Stimulated activated naive B cell treated with anti-CD40 and anti-IgM and Interleukin-4, amounts not matched to agents 10 μg/mL and 1 μg/mL and 100 μg/mL, for 72 hours (primary cell): Measurements from ENCODE around the gene ECPAS.
"Not testable (repeated sequence)": the region's sequence is repeated elsewhere in the genome, so short reads cannot be mapped to it uniquely, and the experiment has no call there.

ENCODE experiments used
- ATAC-seq, 2 donors: fragments of 150-1000 bp; cut with Tn5 transposase; replicated peaks; 2 replicates each; pipeline ENCODE4 v1.10.0; 2021; ENCODE audit warnings: moderate library complexity in 1 of 2
- DNase-seq: peaks from one replicate; pipeline ENCODE4 v3.0.0; 2021
- H3K27ac Mint-ChIP-seq: one replicate; pipeline ENCODE4 v1.8.0; 2022; ENCODE audit warnings: mild to moderate bottlenecking, mixed read lengths
- H3K27me3 Mint-ChIP-seq, 2 donors: one replicate each; pipeline ENCODE4 v1.8.0; 2022; ENCODE audit warnings: mixed read lengths in 2 of 2
- H3K36me3 Mint-ChIP-seq, 2 donors: one replicate each; pipeline ENCODE4 v1.8.0; 2022; ENCODE audit warnings: mixed read lengths in 2 of 2, mild to moderate bottlenecking in 1 of 2
- H3K4me1 Mint-ChIP-seq, 2 donors: one replicate each; pipeline ENCODE4 v1.8.0; 2022; ENCODE audit warnings: mixed read lengths in 2 of 2, mild to moderate bottlenecking in 1 of 2
- H3K4me3 Mint-ChIP-seq, 2 donors: one replicate each; pipeline ENCODE4 v1.8.0; 2022; ENCODE audit warnings: mild to moderate bottlenecking in 2 of 2, mixed read lengths in 2 of 2, moderate library complexity in 1 of 2
- H3K9me3 Mint-ChIP-seq, 2 donors: one replicate each; pipeline ENCODE4 v1.8.0; 2022; ENCODE audit warnings: mixed read lengths in 2 of 2, mild to moderate bottlenecking in 1 of 2

Gene ECPAS

GRCh38 chr9:111501005-111501562 lies 16.9 kb upstream of the ECPAS start:
- Mint-ChIP-seq H3K4me1 (no peaks in the 10 kb centered on the region), H3K4me3 (no peak overlapping the region), H3K27me3 (peaks cover 8 to 14% of the 10 kb centered on the region in 2 donors), H3K9me3 (no peaks in the 10 kb centered on the region), H3K36me3 (no peaks in the 10 kb centered on the region), H3K27ac (no peak overlapping the region)
- DNase-seq (no peak), ATAC-seq (no peak)

DNA sequence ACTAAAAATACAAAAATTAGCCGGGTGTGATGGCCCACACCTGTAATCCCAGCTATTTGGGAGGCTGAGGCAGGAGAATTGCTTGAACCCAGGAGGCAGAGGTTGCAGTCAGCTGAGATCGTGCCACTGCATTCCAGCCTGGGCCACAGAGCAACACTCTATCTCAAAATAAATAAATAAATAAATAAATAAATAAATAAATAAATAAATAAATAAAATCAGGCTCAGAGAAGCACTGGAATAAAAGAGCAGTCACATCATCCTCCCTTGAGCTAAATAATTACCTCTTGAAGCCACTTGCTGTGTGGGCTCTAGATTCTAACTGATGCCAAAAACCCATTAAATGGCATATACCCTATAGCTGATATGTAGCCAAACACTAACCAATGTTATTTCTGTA lies 13.0 kb upstream of the ECPAS start:
- not testable (repeated sequence) for H3K36me3 Mint-ChIP-seq, ATAC-seq, DNase-seq, H3K27ac Mint-ChIP-seq, H3K4me3 Mint-ChIP-seq, H3K9me3 Mint-ChIP-seq, H3K4me1 Mint-ChIP-seq
- H3K27me3 Mint-ChIP-seq: peaks cover 6 to 14% of the 10 kb centered on the region in 2 donors

GRCh38 chr9:111484572-111484894 lies 350 bp upstream of the ECPAS start:
- no peak for DNase-seq
- ATAC-seq: no peak
- H3K36me3 Mint-ChIP-seq: peaks cover 5 to 7% of the 10 kb centered on the region in 2 donors
- peaks cover 16 to 27% of the 10 kb centered on the region in 2 donors for H3K4me1 Mint-ChIP-seq
- H3K4me3 Mint-ChIP-seq: peak overlapping the region; percentile 86 to 92
- H3K9me3 Mint-ChIP-seq: no peaks in the 10 kb centered on the region
- peak overlapping the region; percentile 92 for H3K27ac Mint-ChIP-seq
- peaks cover 8 to 9% of the 10 kb centered on the region in 2 donors for H3K27me3 Mint-ChIP-seq

GRCh38 chr9:111483439-111483857 lies 735 bp downstream of the ECPAS start:
- peaks cover 16 to 34% of the 10 kb centered on the region in 2 donors for H3K4me1 Mint-ChIP-seq
- peaks cover 5 to 11% of the 10 kb centered on the region in 2 donors for H3K36me3 Mint-ChIP-seq
- DNase-seq (no peak), ATAC-seq (peak; percentile 44 to 50)
- H3K9me3 Mint-ChIP-seq: no peaks in the 10 kb centered on the region
- H3K4me3 Mint-ChIP-seq: peak overlapping the region; percentile 36 to 95
- peaks cover 5 to 9% of the 10 kb centered on the region in 2 donors for H3K27me3 Mint-ChIP-seq
- H3K27ac Mint-ChIP-seq: no peak overlapping the region

- Mint-ChIP-seq H3K9me3 (no peaks in the 10 kb centered on the region), H3K27ac (peak overlapping the region; percentile 84), H3K4me3 (peak overlapping the region; percentile 85 to 95), H3K36me3 (peaks cover 5 to 11% of the 10 kb centered on the region in 2 donors), H3K27me3 (peaks cover 4 to 7% of the 10 kb centered on the region in 2 donors), H3K4me1 (peaks cover 16 to 37% of the 10 kb centered on the region in 2 donors)
- DNase-seq: peak; percentile 62
- ATAC-seq: peak; percentile 63 to 71
Observed at GRCh38 chr9:111482694-111483438, 1.3 kb downstream of the ECPAS start.

GRCh38 chr9:111481885-111482636 lies 2.1 kb downstream of the ECPAS start:
- H3K27me3 Mint-ChIP-seq: no peaks in the 10 kb centered on the region
- no peaks in the 10 kb centered on the region for H3K9me3 Mint-ChIP-seq
- DNase-seq (no peak), ATAC-seq (no peak)
- peaks cover 19 to 45% of the 10 kb centered on the region in 2 donors for H3K4me1 Mint-ChIP-seq
- peak overlapping the region; percentile 84 for H3K27ac Mint-ChIP-seq
- peaks cover 8 to 15% of the 10 kb centered on the region in 2 donors for H3K36me3 Mint-ChIP-seq
- peak overlapping the region; percentile 85 to 95 for H3K4me3 Mint-ChIP-seq

DNA sequence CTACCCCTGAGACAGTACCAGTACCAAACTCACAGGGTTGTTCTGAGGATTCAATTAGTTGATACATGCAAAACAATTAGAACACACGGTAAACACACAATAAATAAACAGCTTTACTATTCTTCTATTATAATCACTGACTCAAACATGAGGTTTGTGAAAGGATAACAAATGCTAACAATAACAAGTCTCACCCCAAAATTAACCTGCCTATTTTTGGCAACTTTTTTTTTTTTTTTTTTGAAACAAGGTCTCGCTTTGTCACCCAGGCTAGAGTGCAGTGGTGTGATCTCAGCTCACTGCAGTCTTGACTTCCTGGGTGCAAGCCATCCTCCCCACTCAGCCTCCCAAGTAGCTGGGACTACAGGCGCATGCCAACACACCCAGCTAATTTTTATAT lies 6.5 kb downstream of the ECPAS start:
- no peaks in the 10 kb centered on the region for H3K27me3 Mint-ChIP-seq
- no peaks in the 10 kb centered on the region for H3K9me3 Mint-ChIP-seq
- peaks cover 27 to 53% of the 10 kb centered on the region in 2 donors for H3K4me1 Mint-ChIP-seq

DNA sequence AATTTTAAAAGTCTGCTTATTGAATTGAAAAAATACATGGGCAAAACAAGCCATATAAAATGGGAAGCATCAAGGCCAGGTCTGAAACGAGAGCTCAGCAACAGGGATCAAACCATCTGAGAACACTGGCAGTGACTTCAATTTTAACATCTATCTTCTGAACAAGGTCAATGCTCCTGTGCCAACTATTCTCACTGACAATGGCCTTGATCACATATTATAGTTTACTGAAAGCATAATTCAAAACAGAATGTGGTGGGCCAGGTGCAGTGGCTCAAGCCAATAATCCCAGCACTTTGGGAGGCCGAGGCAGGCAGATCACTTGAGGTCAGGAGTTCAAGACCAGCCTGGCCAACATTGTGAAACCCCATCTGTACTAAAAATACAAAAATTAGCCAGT lies 9.0 kb downstream of the ECPAS start:
- peaks cover 9 to 15% of the 10 kb centered on the region in 2 donors for H3K36me3 Mint-ChIP-seq
- DNase-seq: no peak
- no peak overlapping the region for H3K4me3 Mint-ChIP-seq
- ATAC-seq: no peak
- H3K4me1 Mint-ChIP-seq: peaks cover 17 to 31% of the 10 kb centered on the region in 2 donors
- H3K27ac Mint-ChIP-seq: no peak overlapping the region
- H3K9me3 Mint-ChIP-seq: no peaks in the 10 kb centered on the region
- no peaks in the 10 kb centered on the region for H3K27me3 Mint-ChIP-seq

More for the DNA sequence above, 6.5 kb downstream of the ECPAS start:
- H3K36me3 Mint-ChIP-seq: peaks cover 11 to 19% of the 10 kb centered on the region in 2 donors
- no peak for DNase-seq
- no peak for ATAC-seq
- no peak overlapping the region for H3K4me3 Mint-ChIP-seq
- no peak overlapping the region for H3K27ac Mint-ChIP-seq

DNA sequence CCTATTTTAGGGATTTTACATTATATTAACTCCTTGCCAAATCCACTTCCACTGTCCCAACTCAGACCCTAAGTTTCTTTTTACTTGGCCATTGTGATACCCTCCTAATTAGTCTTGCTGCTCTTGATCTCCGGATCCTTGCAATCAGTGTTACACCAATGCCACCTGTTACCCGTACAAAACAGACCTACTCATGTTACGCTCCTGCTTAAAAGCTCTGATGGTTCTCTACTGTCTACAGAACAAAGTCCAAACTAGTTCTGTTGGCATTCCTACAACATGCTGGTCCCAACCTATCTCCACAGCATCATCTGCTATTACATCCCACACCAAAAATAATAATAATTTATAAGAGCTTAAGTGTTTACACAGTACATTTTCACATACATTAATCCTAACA lies 9.8 kb downstream of the ECPAS start:
- DNase-seq (no peak), ATAC-seq (no peak)
- Mint-ChIP-seq H3K4me3 (no peak overlapping the region), H3K4me1 (peaks cover 17 to 31% of the 10 kb centered on the region in 2 donors), H3K9me3 (no peaks in the 10 kb centered on the region), H3K36me3 (peaks cover 9 to 15% of the 10 kb centered on the region in 2 donors), H3K27ac (no peak overlapping the region), H3K27me3 (no peaks in the 10 kb centered on the region)

DNA sequence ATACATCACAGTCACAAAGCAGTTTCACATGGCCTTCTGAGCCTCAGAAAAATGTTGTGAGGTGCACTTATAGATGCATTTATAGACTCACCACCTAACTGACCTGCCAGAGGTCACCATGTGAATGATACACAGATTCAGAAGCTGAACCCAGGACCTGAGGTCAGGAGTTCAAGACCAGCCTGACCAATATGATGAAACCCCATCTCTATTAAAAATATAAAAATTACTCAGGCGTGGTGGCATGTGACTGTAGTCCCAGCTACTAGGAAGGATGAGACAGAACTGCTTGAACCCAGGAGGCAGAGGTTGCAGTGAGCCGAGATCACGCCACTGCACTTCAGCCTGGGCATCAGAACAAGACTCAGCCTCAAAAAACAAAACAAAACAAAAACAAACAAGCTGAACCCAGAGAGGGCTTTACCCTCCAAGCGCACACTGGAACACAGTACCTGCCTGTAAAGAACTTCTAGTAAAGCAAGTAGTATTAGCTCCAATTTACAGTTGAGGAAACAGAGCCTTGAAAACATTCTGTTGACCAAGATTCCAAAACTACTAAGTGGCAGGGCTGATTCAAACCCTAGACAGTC lies 16.3 kb downstream of the ECPAS start:
- ATAC-seq (no peak), DNase-seq (no peak)
- Mint-ChIP-seq H3K4me1 (peaks cover 23% of the 10 kb centered on the region in 2 donors), H3K27ac (no peak overlapping the region), H3K9me3 (peaks cover 0 to 3% of the 10 kb centered on the region in 2 donors), H3K36me3 (peaks cover 14 to 30% of the 10 kb centered on the region in 2 donors), H3K27me3 (no peaks in the 10 kb centered on the region), H3K4me3 (no peak overlapping the region)

DNA sequence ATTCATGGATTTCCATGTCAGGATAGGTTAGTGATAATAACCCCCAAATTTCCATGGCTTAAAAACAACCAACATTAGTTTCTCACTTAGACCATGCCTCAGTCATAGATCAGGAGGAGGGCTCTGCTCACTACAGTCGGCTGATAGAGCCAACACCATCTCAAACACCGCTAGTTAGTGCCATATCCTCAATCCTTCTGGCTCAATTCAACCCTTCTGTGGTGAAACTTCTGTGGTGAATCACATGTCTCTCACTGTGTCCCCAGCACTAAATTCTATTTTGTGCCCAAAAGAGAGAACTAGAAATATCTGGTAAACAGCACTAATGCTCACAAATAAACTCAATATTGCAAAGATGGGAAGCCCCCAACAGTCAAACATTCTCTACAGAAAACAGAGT lies 21.1 kb downstream of the ECPAS start:
- ATAC-seq (peak; percentile 29), DNase-seq (no peak)
- peaks cover 4 to 6% of the 10 kb centered on the region in 2 donors for H3K9me3 Mint-ChIP-seq
- H3K27ac Mint-ChIP-seq: no peak overlapping the region
- peaks cover 20 to 37% of the 10 kb centered on the region in 2 donors for H3K36me3 Mint-ChIP-seq
- H3K4me1 Mint-ChIP-seq: peaks cover 17 to 25% of the 10 kb centered on the region in 2 donors
- H3K27me3 Mint-ChIP-seq: no peaks in the 10 kb centered on the region
- H3K4me3 Mint-ChIP-seq: no peak overlapping the region

DNA sequence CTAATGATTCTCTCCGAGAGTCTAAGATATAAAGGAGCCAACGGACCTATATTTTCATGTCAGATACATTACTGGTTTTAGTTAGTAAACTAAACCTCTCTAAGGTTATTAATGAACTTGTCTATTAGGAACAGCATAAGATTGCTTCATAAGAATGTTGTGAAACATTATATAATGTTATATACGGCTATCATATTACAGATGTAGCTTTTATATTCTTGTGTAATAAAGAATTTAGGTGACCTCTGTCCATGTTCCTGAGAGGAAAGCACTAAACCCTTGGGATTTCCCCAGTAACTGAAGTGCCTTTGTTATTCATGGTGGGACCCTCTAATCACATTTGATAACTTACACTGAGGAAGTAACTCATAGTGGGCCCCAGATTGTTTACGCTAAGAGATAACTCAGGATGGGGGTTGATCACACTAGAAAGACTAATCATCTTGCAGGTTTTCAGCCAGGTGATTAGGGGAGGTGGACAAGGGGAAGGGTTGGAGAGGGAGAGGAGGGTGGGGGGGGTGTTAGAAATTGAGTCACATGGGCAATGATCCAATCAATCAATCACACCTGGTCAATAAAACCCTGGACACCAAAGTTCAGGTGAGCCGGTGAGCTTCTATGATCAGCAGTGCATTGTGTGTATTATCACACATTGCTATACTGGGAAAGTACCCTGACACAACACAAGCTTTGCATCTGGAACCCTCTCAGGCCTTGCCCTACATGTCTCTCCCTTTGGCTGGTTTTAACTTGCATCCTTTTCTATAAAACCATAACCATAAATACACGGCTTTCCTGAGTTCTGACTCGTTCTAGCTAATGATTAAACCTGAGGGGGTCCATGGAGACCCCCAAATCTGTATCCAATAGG lies 25.8 kb downstream of the ECPAS start:
- ATAC-seq: no peak
- H3K27ac Mint-ChIP-seq: no peak overlapping the region
- peaks cover 9 to 37% of the 10 kb centered on the region in 2 donors for H3K4me1 Mint-ChIP-seq
- no peak for DNase-seq
- no peak overlapping the region for H3K4me3 Mint-ChIP-seq
- H3K27me3 Mint-ChIP-seq: no peaks in the 10 kb centered on the region
- peaks cover 4 to 6% of the 10 kb centered on the region in 2 donors for H3K9me3 Mint-ChIP-seq
- peaks cover 10 to 19% of the 10 kb centered on the region in 2 donors for H3K36me3 Mint-ChIP-seq

GRCh38 chr9:111456529-111456928 lies 27.7 kb downstream of the ECPAS start:
- Mint-ChIP-seq H3K4me3 (no peak overlapping the region), H3K27ac (no peak overlapping the region), H3K9me3 (peaks cover under 1 to 2% of the 10 kb centered on the region in 2 donors), H3K27me3 (no peaks in the 10 kb centered on the region), H3K36me3 (peaks cover 7 to 13% of the 10 kb centered on the region in 2 donors), H3K4me1 (peaks cover 14 to 46% of the 10 kb centered on the region in 2 donors)
- ATAC-seq (no peak), DNase-seq (no peak)
